NCI-H524 treated with DMSO at 0.1 percent for 48 hours (cell line): ENCODE data around the gene PRDM15.

Source experiments
- DNase-seq: peaks from one replicate; lab custom pipeline; 2025; lab: John Stamatoyannopoulos, UW

Gene PRDM15

GRCh38 chr21:41879190-41879998, at the start of gene PRDM15:
Gene PRDM15, minus strand, starts transcription at chr21:41879344. Its CDS starts 18,981 bp downstream, at chr21:41860363.
- no peak for DNase-seq

- no peak for DNase-seq
Observed at GRCh38 chr21:41928621-41929220, 49.6 kb upstream of the PRDM15 start.

- no peak for DNase-seq
Observed at GRCh38 chr21:41927727-41928409, 48.7 kb upstream of the PRDM15 start.

GRCh38 chr21:41926807-41927171, 47.6 kb upstream of the PRDM15 start:
- no peak for DNase-seq

GRCh38 chr21:41926117-41926806, 47.1 kb upstream of the PRDM15 start:
- DNase-seq, result no peak

GRCh38 chr21:41925767-41926116, 46.6 kb upstream of the PRDM15 start:
- DNase-seq, result no peak

- DNase-seq, result no peak
Observed at GRCh38 chr21:41924368-41924754, 45.2 kb upstream of the PRDM15 start.

- no peak for DNase-seq
Observed at GRCh38 chr21:41923631-41924367, 44.7 kb upstream of the PRDM15 start.

- no peak for DNase-seq
Observed at GRCh38 chr21:41923186-41923585, 44.0 kb upstream of the PRDM15 start.

- DNase-seq, result no peak
Observed at GRCh38 chr21:41921021-41921420, 41.9 kb upstream of the PRDM15 start.

GRCh38 chr21:41920476-41920875, 41.3 kb upstream of the PRDM15 start:
- DNase-seq, result no peak

- DNase-seq, result no peak
Observed at GRCh38 chr21:41919666-41920398, 40.7 kb upstream of the PRDM15 start.

GRCh38 chr21:41918561-41919358, 39.6 kb upstream of the PRDM15 start:
- no peak for DNase-seq

GRCh38 chr21:41917531-41917930, 38.4 kb upstream of the PRDM15 start:
- DNase-seq, result no peak

- DNase-seq, result no peak
Observed at GRCh38 chr21:41916888-41917433, 37.8 kb upstream of the PRDM15 start.

GRCh38 chr21:41914965-41915364, 35.8 kb upstream of the PRDM15 start:
- no peak for DNase-seq

- no peak for DNase-seq
Observed at GRCh38 chr21:41914358-41914757, 35.2 kb upstream of the PRDM15 start.

- no peak for DNase-seq
Observed at GRCh38 chr21:41913230-41913629, 34.1 kb upstream of the PRDM15 start.

- DNase-seq, result no peak
Observed at GRCh38 chr21:41908829-41909228, 29.7 kb upstream of the PRDM15 start.
